Colonic mucosa (tissue), 4 donors: ENCODE measurements around the gene FGFR4. TPM values are rescaled to one million over a fixed set of nuclear protein-coding genes. Genes with fewer than 3 reads are reported as not detected.

Experiments used
- DNase-seq: peaks from one replicate; pipeline ENCODE4 v3.0.0-alpha.2; 2020
- H3K27ac ChIP-seq: fragments of 200-600 bp; one replicate; pipeline ENCODE4 v1.8.0; 2021
- H3K27me3 ChIP-seq: fragments of 200-600 bp; one replicate; pipeline ENCODE4 v1.8.0; 2021
- H3K36me3 ChIP-seq: fragments of 200-600 bp; one replicate; pipeline ENCODE4 v1.8.0; 2021
- H3K4me1 ChIP-seq: fragments of 200-600 bp; one replicate; pipeline ENCODE4 v1.8.0; 2021; ENCODE audit warnings: mild to moderate bottlenecking
- H3K4me3 ChIP-seq: fragments of 200-600 bp; one replicate; pipeline ENCODE4 v1.8.0; 2021
- H3K9ac ChIP-seq, 2 donors: one replicate each; pipeline ENCODE4 v1.7.0; 2013; ENCODE audit warnings: control low read depth in 2 of 2, low read depth in 2 of 2, low read length in 2 of 2
- H3K9me3 ChIP-seq: fragments of 200-600 bp; one replicate; pipeline ENCODE4 v1.8.0; 2021
- CTCF ChIP-seq: fragments of 200-600 bp; IDR thresholded peaks from one replicate; pipeline ENCODE4 v1.8.0; 2022; ENCODE audit warnings: antibody characterized with exemption, mild to moderate bottlenecking
- intact Hi-C: fragments of 100-400 bp; cut with DNase I; formaldehyde crosslinking; loops from one replicate; pipeline ENCODE4 v1.14.1; 2022
- total RNA-seq, 2 donors: library from RNA; stranded (reverse); fragmentation: NEBNext Ultra II Directional in 1 of 2; extraction: Animal tissue kit (Norgen Biotek cat#: 25700) in 1 of 2; gene quantifications; one replicate each; pipeline ENCODE4 v1.2.1, GENCODE V29; 2021
- donor health status: healthy.
- donor health status: DM: no; HTN: no; CAD: no.
- donor health status: DM: no; HTN: no; CAD: no.

Gene FGFR4
- total RNA-seq, 2 donors from 2014 or later, result 58.7 to 118 TPM

GRCh38 chr5:177126771-177127170 is 40.1 kb downstream of the FGFR4 start:
- Histone ChIP-seq H3K9ac (no peak overlapping the region), H3K4me3 (no peak overlapping the region), H3K4me1 (no peaks in the 10 kb centered on the region), H3K27ac (no peak overlapping the region), H3K9me3 (no peaks in the 10 kb centered on the region), H3K27me3 (no peaks in the 10 kb centered on the region), H3K36me3 (no peaks in the 10 kb centered on the region)
- TF ChIP-seq CTCF, result no peak
- intact Hi-C loops, result no loop called here
- DNase-seq, result no peak

- Histone ChIP-seq H3K4me1 (no peaks in the 10 kb centered on the region), H3K4me3 (no peak overlapping the region), H3K27me3 (no peaks in the 10 kb centered on the region), H3K9ac (no peak overlapping the region), H3K27ac (no peak overlapping the region), H3K36me3 (no peaks in the 10 kb centered on the region), H3K9me3 (no peaks in the 10 kb centered on the region)
- intact Hi-C loops, result no loop called here
- DNase-seq, result no peak
- no peak for TF ChIP-seq CTCF
Measured at GRCh38 chr5:177128551-177128981, 41.9 kb downstream of the FGFR4 start.

GRCh38 chr5:177130211-177131018 is 43.7 kb downstream of the FGFR4 start:
- Histone ChIP-seq H3K9me3 (no peaks in the 10 kb centered on the region), H3K9ac (no peak overlapping the region), H3K4me1 (peaks cover 8% of the 10 kb centered on the region), H3K4me3 (no peak overlapping the region), H3K27me3 (no peaks in the 10 kb centered on the region), H3K36me3 (no peaks in the 10 kb centered on the region), H3K27ac (no peak overlapping the region)
- DNase-seq, result no peak
- intact Hi-C loops, result no loop called here
- TF ChIP-seq CTCF, result no peak

GRCh38 chr5:177131019-177131320 is 44.3 kb downstream of the FGFR4 start:
- DNase-seq, result no peak
- no peaks in the 10 kb centered on the region for H3K9me3 ChIP-seq
- no peak overlapping the region for H3K9ac ChIP-seq
- TF ChIP-seq CTCF, result no peak
- intact Hi-C loops, result no loop called here
- no peak overlapping the region for H3K4me3 ChIP-seq
- H3K36me3 ChIP-seq, result no peaks in the 10 kb centered on the region
- H3K4me1 ChIP-seq, result peaks cover 14% of the 10 kb centered on the region
- no peak overlapping the region for H3K27ac ChIP-seq
- H3K27me3 ChIP-seq, result no peaks in the 10 kb centered on the region

GRCh38 chr5:177131352-177132135 is 44.8 kb downstream of the FGFR4 start:
- intact Hi-C loops, result no loop called here
- TF ChIP-seq CTCF, result no peak
- DNase-seq, result no peak
- Histone ChIP-seq H3K4me1 (peaks cover 17% of the 10 kb centered on the region), H3K4me3 (no peak overlapping the region), H3K27ac (no peak overlapping the region), H3K9me3 (no peaks in the 10 kb centered on the region), H3K36me3 (no peaks in the 10 kb centered on the region), H3K27me3 (no peaks in the 10 kb centered on the region), H3K9ac (no peak overlapping the region)
